Pulmonary artery endothelial cell (primary cell): ENCODE results near the gene LYVE1. TPM values are rescaled to one million over a fixed set of nuclear protein-coding genes. Genes with fewer than 3 reads are reported as not detected.
"Not testable (repeated sequence)": the region's sequence is repeated elsewhere in the genome, so short reads cannot be mapped to it uniquely, and the experiment has no call there.

Source experiments
- DNase-seq: peaks from one replicate; pipeline ENCODE4 v3.0.0-alpha.2; 2011; ENCODE audit warnings: low read depth, low spot score
- total RNA-seq: library from RNA; depleted of rRNA; stranded (reverse); fragments of >200 nt; gene quantifications from 2 replicates; pipeline ENCODE4 v1.2.3, GENCODE V29; 2014

Gene LYVE1, protein sequence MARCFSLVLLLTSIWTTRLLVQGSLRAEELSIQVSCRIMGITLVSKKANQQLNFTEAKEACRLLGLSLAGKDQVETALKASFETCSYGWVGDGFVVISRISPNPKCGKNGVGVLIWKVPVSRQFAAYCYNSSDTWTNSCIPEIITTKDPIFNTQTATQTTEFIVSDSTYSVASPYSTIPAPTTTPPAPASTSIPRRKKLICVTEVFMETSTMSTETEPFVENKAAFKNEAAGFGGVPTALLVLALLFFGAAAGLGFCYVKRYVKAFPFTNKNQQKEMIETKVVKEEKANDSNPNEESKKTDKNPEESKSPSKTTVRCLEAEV
- total RNA-seq, result 0.81 and 2.2 TPM in 2 replicates

DNA sequence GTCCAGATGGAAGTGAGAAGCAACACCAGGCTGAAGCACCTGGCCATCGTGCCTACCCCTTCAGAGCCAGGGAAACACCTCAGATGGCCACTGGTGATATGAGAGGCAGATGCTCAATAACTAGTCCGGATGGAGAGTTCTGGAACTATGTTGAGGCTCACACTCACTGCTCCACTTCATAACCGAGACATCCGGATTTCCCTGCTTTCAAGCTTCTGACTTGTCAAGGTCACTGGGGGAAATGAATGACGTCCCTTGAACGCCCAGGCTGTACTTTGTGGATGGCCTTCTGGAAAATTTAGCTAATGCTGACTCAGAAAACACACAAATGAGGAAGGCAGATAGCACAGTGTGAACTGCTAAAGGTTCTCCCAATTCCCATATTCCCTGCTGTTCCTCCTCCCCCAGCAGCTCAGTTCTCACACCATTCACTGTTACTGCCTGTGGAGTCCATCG is at the start of gene LYVE1:
LYVE1 (minus strand) TSS at position 180 of the 456 bp plus-strand sequence; CDS start at position 47, 133 bp downstream.
- DNase-seq, result peak; percentile 47

DNA sequence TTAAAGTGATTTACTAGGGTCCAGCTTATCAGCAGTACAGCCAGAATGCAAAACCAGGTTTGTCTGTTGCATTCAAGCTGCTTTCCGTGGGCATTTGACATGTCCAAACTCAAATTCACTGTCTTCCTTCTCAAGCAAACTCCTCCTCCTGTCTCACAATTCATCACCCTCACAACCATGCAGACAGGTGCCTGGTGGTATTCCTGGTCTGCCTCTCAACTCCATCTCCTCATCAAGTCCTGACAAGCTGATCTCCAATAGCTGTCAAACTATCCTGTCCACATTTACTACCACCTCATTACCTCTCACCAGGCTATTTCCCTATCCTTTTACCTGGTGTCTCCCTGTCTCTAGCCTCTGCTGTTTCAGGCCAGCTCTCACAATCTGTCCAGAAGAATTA is 49.1 kb upstream of the LYVE1 start:
- no peak for DNase-seq

DNA sequence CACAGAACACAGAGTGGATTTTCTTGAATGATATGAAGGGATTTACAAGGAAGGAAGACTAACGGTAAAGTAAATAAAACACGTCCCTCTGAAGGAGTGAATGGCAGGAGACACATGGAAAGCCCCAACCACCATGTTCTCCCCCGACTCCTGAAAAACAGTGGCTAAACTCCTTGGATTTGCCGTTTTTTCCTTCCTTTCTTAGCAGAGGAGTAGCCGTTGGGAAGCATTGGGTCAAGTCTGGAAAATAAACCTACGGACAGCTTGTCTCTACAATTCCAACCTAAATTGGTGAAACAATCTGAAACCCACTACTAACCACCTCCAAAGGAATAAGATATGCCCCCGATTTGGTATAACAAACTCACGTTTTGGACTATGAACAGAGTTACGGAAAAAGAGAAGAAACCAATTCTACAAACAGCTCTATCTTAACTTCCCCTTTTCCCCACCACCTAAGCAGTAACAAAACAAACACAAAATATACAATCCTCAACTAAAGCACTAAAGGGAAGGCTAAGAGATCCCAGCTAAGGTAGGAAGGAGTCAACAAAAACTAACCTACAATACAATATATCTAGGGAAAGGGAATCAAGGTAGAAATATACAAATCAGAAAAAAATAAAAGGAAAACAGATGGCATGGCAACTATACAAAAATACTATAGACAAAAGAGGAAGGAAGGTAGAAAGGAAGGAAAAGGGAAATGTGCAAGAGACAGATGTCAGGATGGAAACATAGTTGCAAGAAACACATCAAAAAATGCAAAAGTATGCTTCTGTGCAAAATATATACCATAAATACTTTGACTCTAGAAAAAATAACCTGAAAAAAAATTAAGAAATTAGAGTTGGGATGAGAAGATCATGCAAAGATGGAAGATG is 43.8 kb upstream of the LYVE1 start:
- DNase-seq, result no peak

- DNase-seq, result no peak
Observed at GRCh38 chr11:10609636-10610035, 41.2 kb upstream of the LYVE1 start.

DNA sequence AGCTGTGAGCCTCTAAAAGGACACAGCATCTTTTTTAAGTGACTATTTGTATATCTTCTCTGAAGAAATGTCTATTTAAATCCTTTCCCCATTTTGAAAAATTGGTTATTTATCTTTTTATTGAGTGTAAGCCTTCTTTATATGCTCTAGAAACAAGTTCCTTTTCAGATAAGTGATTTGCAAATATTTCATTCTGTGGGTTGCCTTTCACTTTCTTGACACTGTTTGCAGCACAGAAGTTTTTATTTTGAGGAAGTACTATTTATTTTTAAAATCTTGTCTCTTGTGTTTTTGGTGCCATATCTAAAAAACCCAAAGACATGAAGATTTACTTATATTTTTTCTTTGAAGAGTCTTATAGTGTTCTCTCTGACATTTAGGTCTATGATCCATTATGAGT is 40.1 kb upstream of the LYVE1 start:
- no peak for DNase-seq

DNA sequence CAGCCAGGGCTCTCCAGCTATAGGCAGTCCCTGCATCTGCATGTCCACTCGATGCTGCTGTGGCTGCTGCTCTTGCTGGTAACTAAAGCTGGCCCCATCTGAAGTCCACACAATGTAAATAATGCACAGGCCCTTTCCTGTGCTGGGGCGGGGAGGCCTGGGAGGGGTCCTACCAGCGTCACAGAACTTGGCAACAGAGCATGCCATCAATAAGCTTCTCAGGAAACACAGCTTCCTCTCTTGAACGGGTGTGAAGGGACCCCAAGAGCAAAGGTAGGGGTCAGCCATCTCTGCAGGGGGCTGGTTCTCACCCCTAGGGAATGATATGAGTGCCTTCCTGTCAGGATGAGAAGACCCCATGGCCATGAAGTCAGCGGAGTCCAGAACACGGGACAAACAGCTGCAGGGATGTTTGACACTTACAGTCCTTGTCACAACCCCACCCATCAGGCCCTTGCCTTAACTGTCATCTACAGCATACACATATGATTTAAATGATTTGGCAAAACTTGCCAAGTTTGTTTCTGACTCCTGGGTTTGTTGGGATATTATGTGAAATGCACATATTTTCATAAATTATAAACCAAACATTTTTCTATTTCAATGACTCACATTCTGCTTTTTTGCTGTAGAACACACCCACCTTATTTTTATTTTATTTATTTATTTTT is 39.1 kb upstream of the LYVE1 start:
- DNase-seq, result peak; percentile 27

DNA sequence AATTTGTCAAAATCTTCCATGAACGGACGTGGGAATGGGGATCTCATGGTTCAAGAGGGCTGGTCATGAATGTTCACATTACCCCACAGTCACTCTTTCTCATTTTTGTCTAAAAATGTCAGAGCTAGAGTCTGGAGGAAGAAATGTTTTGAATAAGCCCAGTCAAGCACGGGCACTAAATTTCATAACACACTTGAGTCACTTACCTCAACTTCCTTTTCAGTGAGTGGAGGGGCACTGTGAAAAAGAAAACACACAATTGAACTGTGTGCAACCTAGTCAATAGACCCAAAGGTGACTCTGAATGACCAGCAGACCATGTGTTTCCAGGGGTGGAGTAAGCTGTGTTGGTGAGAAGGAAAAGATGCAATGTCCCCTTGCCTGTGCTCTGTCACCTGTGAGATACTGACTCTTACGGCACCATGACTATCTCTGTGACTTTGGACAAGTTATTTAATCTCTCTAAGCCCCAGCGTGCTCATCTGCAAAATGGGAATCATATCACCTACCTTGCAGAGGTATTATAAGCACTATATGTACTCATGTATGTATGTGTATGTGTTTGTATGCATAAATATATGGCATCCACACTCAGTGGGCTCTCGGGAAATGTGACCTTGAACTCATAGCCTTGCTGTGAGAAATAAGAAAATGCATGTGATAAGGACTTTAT is 38.2 kb upstream of the LYVE1 start:
- peak; percentile 17 for DNase-seq

DNA sequence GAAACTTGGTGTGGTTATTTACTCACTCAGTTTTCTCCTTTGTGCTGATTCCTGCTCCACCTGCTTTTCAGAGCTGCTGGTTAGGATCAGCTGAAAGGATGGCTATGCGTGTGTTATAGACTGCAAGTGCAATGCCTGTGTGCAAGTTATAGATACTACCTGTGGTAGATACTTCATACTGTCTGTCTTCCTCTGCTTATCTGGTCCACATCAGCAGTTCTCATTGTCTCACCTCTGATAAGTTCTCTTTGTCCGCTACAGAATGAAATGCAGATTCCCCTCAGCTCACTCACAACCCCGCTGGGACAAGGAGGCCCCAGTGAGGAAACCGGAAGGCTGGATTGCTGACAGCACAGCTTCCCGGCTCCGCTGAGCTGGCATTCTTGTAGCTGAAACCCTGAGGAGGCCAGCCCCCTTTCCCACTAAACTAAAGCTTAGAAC is 37.5 kb upstream of the LYVE1 start:
- DNase-seq, result peak; percentile 27

- no peak for DNase-seq
Observed at GRCh38 chr11:10604798-10605197, 36.3 kb upstream of the LYVE1 start.

- DNase-seq, result no peak
Observed at GRCh38 chr11:10604340-10604748, 35.9 kb upstream of the LYVE1 start.

- no peak for DNase-seq
Observed at GRCh38 chr11:10603721-10604297, 35.3 kb upstream of the LYVE1 start.

DNA sequence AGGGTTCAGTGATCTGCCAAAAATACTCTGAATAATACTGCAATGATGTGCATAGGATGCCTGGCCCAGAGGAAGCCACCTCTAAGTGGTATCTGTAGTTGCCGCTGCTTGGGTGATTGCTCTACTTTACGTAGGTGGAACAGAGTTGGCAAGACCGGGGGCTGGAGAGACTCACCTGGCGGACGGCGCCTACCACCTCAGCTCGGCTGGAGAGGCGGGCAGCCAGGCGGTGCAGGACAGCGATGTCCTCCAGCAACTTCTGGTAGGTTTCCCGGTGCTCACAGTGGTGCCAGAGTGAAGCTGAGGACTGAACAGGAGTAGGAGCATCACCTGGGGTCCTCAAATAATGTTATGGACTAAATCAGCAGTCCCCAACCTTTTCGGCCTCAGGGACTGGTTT is 34.5 kb upstream of the LYVE1 start:
- no peak for DNase-seq

GRCh38 chr11:10602366-10602765 is 33.9 kb upstream of the LYVE1 start:
- DNase-seq, result no peak

GRCh38 chr11:10601837-10602236 is 33.4 kb upstream of the LYVE1 start:
- no peak for DNase-seq

DNA sequence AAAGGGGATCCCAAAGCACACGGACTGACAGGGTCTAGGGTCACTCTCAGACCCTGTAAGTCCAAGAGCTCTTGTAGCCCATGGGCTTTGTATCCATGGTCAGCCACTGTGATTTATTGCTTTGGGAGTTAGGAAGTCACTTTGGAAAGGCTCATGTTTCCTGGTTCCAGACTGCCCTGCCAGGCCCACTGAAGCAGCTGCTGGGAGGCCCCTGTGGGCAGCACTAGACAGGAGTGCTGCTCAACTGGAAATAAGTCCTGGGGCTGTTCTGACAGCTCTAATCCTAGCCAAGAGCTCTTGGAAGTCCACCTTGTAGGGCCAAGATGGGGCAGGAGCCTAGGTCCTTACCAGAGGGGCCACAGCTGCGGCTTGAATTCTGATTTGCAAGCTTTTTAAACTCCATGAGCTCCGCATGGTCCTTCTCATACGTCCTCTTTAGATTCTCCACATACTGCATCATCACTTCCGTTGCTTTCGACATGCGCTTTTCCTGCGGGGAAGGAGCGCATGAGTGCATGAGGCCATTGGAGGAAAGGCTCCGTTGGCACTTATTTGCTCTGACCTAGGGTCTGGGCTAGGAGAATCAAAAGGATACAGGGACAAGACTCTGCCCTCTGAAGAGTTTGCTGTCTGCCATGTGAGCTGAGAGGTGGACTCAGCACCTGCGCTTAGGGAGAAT is 32.2 kb upstream of the LYVE1 start:
- no peak for DNase-seq

GRCh38 chr11:10599388-10600175 is 31.1 kb upstream of the LYVE1 start:
- no peak for DNase-seq

- DNase-seq, result no peak
Observed at GRCh38 chr11:10598816-10599215, 30.4 kb upstream of the LYVE1 start.

DNA sequence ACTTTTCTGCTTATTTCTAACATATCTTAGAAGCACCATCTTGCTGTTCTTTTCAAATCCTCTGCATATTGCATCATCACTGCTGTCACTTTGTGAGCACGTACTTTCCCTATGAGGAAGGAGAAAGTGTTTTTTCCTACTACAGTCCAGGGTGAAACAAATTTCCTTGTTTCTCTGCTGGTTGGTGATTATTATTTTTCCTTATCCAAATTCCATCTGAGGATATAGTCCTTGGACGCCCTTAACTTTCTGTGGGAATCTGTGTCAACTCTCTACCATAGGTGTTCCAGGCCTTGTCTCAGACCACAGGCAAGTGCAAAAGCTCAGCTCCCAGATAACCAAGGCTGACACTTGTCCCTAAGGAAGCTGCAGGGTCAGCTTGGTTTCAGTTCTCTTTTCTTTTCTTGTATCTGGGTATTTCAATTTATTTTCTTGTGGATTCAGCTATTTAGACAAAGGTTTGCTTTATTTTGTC is 29.4 kb upstream of the LYVE1 start:
- no peak for DNase-seq

DNA sequence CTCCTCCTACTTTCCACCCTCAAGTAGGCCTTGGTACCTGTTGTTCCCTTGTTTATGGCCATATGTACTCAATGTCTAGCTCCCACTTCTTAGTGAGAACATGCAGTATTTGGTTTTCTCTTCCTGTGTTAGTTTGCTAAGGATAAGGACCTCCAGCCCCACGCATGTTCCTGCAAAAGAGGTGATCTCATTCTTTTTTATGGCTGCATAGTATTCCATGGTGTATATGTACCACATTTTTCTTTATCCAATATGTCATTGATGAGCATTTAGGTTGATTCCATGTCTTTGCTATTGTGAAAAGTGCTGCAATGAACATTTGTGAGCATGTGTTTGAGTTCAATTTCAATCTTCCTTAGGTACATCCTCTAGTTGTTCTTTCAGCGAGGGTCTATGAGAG is 27.4 kb upstream of the LYVE1 start:
- DNase-seq, result not testable (repeated sequence)
